Stimulated activated CD8-positive, alpha-beta memory T cell treated with anti-CD3 and anti-CD28 coated beads, Interleukin-15, amount 100 ng/mL, for 24 hours (primary cell): Measurements from ENCODE around the gene TMEM239.
"Not testable (repeated sequence)": the region's sequence is repeated elsewhere in the genome, so short reads cannot be mapped to it uniquely, and the experiment has no call there.

Source experiments
- DNase-seq: peaks from one replicate; pipeline ENCODE4 v3.0.0-alpha.2; 2020; ENCODE audit warnings: low read depth

TMEM239 gene

GRCh38 chr20:2799688-2800520 is 16.3 kb upstream of the TMEM239 start:
- no peak for DNase-seq

GRCh38 chr20:2800521-2801285 is 15.5 kb upstream of the TMEM239 start, which contains the start of gene CPXM1:
Gene CPXM1 (minus strand): TSS chr20:2800627. CDS start chr20:2800572, 55 bp downstream.
- no peak for DNase-seq

- DNase-seq: no peak
Observed at GRCh38 chr20:2801286-2801728, 14.9 kb upstream of the TMEM239 start.

- DNase-seq: no peak
Observed at GRCh38 chr20:2804041-2804828, 11.9 kb upstream of the TMEM239 start.

GRCh38 chr20:2804852-2805688 is 11.1 kb upstream of the TMEM239 start:
- DNase-seq: no peak

GRCh38 chr20:2805689-2806350 is 10.3 kb upstream of the TMEM239 start:
- no peak for DNase-seq

- no peak for DNase-seq
Observed at GRCh38 chr20:2806351-2806701, 9.8 kb upstream of the TMEM239 start.

- no peak for DNase-seq
Observed at GRCh38 chr20:2807019-2807418, 9.1 kb upstream of the TMEM239 start.

GRCh38 chr20:2807929-2808328 is 8.2 kb upstream of the TMEM239 start:
- DNase-seq: not testable (repeated sequence)

GRCh38 chr20:2809690-2810089 is 6.5 kb upstream of the TMEM239 start:
- DNase-seq: no peak

GRCh38 chr20:2812189-2812588 is 4.0 kb upstream of the TMEM239 start:
- no peak for DNase-seq

- DNase-seq: no peak
Observed at GRCh38 chr20:2814076-2814475, 2.1 kb upstream of the TMEM239 start.

- DNase-seq: no peak
Observed at GRCh38 chr20:2814587-2815051, 1.5 kb upstream of the TMEM239 start, which contains the start of gene C20orf141. Gene C20orf141 (plus strand): TSS chr20:2814987. CDS start chr20:2815185, 198 bp downstream.

- DNase-seq: no peak
Observed at GRCh38 chr20:2815242-2815900, 793 bp upstream of the TMEM239 start.

- DNase-seq: no peak
Observed at GRCh38 chr20:2816583-2817340, 598 bp downstream of the TMEM239 start.

- DNase-seq: no peak
Observed at GRCh38 chr20:2817341-2817726, 1.2 kb downstream of the TMEM239 start.

- DNase-seq: no peak
Observed at GRCh38 chr20:2817891-2818595, 1.9 kb downstream of the TMEM239 start.

- DNase-seq: no peak
Observed at GRCh38 chr20:2820084-2820895, 4.1 kb downstream of the TMEM239 start.
